K562 (cell line): ENCODE measurements around the gene ETV7. TPM values are rescaled to one million over a fixed set of nuclear protein-coding genes. Genes with fewer than 3 reads are reported as not detected.
"Not testable (repeated sequence)": the region's sequence is repeated elsewhere in the genome, so short reads cannot be mapped to it uniquely, and the experiment has no call there.

Experiments used
- ATAC-seq: fragments of 200-7000 bp; cut with Tn5 transposase; 3 replicates; pipeline ENCODE4 v1.9.1; 2020; ENCODE audit warnings: moderate library complexity
- BruUV-seq: library from RNA; stranded (reverse); fragments of 400-500 nt; replicated peaks from 2 replicates; lab custom pipeline; 2021; lab: Mats Ljungman, UMichigan
- CTCF ChIA-PET: fragments of 300-600 bp; formaldehyde crosslinking; extraction: SDS; loops from one replicate; lab custom pipeline; 2021; ENCODE audit warnings: low intra/inter-chr PET ratio; lab: Yijun Ruan, JAX
- POLR2A ChIA-PET: fragments of 300-600, 350-650 bp; sonication (Branson Sonifier 250); formaldehyde crosslinking; extraction: SDS; loops from one replicate; lab custom pipeline; 2021; ENCODE audit warnings: antibody characterized with exemption, inconsistent platforms; lab: Yijun Ruan, JAX
- DNase-seq, 4 experiments: peaks; one replicate each; pipeline versions ENCODE4 v3.0.0 to v3.0.0-alpha.2; 2011 to 2018; ENCODE audit warnings: low spot score in 3 of 4, mixed read lengths in 3 of 4; ENCODE audit errors: extremely low read depth in 1 of 4
- FAIRE-seq: peaks from 2 replicates; lab custom pipeline; 2011; peaks lifted over from hg19 to GRCh38; lab: Jason Lieb, UNC
- H2AFZ ChIP-seq: 2 replicates; pipeline ENCODE4 v1.6.0; 2011; ENCODE audit warnings: low read depth, low read length, control low read depth, inconsistent platforms
- H3K27ac ChIP-seq: fragments of 200-600 bp; 3 replicates; pipeline ENCODE4 v1.8.0; 2011; ENCODE audit warnings: low read depth, mild to moderate bottlenecking, control low read depth, inconsistent platforms, low read length, moderate library complexity, mixed read lengths; ENCODE audit errors: extremely low read depth
- H3K27me3 ChIP-seq, 2 experiments: fragments of 300-600 bp in 1 of 2; 2 replicates in 1 of 2; 3 replicates in 1 of 2; pipeline versions ENCODE4 v1.6.0 to v1.8.0; 2011; ENCODE audit warnings: inconsistent platforms in 2 of 2, low read length in 2 of 2, mild to moderate bottlenecking in 1 of 2, mixed read lengths in 1 of 2, moderate library complexity in 1 of 2; ENCODE audit not compliant: control insufficient read depth in 2 of 2, insufficient read depth in 2 of 2
- H3K36me3 ChIP-seq: fragments of 300-600 bp; 3 replicates; pipeline ENCODE4 v1.8.0; 2011; ENCODE audit warnings: mild to moderate bottlenecking, low read length, inconsistent platforms; ENCODE audit not compliant: control insufficient read depth, insufficient read depth
- H3K4me1 ChIP-seq, 2 experiments: fragments of 200-600 bp in 1 of 2; replicated peaks in 1 of 2; 2 replicates in 1 of 2; 3 replicates in 1 of 2; pipeline versions ENCODE4 v1.5.1 to v1.8.0; 2011; ENCODE audit warnings: inconsistent platforms in 2 of 2, low read length in 2 of 2, mild to moderate bottlenecking in 1 of 2, mixed read lengths in 1 of 2, moderate library complexity in 1 of 2; ENCODE audit not compliant: control insufficient read depth in 2 of 2, insufficient read depth in 2 of 2
- H3K4me2 ChIP-seq: 2 replicates; pipeline ENCODE4 v1.6.1; 2011; ENCODE audit warnings: low read length, control low read depth, inconsistent platforms, mixed read lengths; ENCODE audit not compliant: insufficient read depth
- H3K4me3 ChIP-seq: fragments of 200-600 bp; sonication (generic), shearing (Covaris generic); 2 replicates; pipeline ENCODE4 v1.5.1; 2016; ENCODE audit warnings: control low read depth, inconsistent platforms
- H3K79me2 ChIP-seq: fragments of 200-600 bp; 3 replicates; pipeline ENCODE4 v1.8.0; 2011; ENCODE audit warnings: low read length, inconsistent platforms; ENCODE audit not compliant: control insufficient read depth, insufficient read depth
- H3K9ac ChIP-seq, 2 experiments: 2 replicates each; pipeline versions ENCODE4 v1.6.0 to v1.6.1; 2011; ENCODE audit warnings: low read depth in 2 of 2, low read length in 2 of 2, control low read depth in 1 of 2, inconsistent platforms in 1 of 2, mild to moderate bottlenecking in 1 of 2, mixed read lengths in 1 of 2; ENCODE audit not compliant: insufficient read depth in 1 of 2
- H3K9me1 ChIP-seq: one replicate; pipeline ENCODE4 v1.6.0; 2011; ENCODE audit warnings: inconsistent platforms, mild to moderate bottlenecking, low read length, moderate library complexity; ENCODE audit not compliant: control insufficient read depth, insufficient read depth
- H3K9me3 ChIP-seq: replicated peaks from 2 replicates; pipeline ENCODE4 v1.5.1; 2011; ENCODE audit warnings: low read depth, low read length, inconsistent platforms; ENCODE audit not compliant: control insufficient read depth, insufficient read depth
- H4K20me1 ChIP-seq: replicated peaks from 2 replicates; pipeline ENCODE4 v1.6.1; 2011; ENCODE audit warnings: low read length, inconsistent platforms, mixed read lengths; ENCODE audit not compliant: control insufficient read depth, insufficient read depth
- BCLAF1 ChIP-seq, 2 experiments: fragments of 450-650 bp in 1 of 2; IDR thresholded peaks; 2 replicates each; pipeline ENCODE4 v1.6.1; 2011 to 2017; ENCODE audit warnings: low read depth in 2 of 2, antibody characterized with exemption in 1 of 2, borderline replicate concordance in 1 of 2, low read length in 1 of 2, mild to moderate bottlenecking in 1 of 2, mixed read lengths in 1 of 2; ENCODE audit not compliant: control insufficient read depth in 1 of 2
- KDM2B ChIP-seq: fragments of 250-450 bp; sonication (Bioruptor Pico); IDR thresholded peaks from 2 replicates; pipeline ENCODE4 v1.8.0; 2021; ENCODE audit warnings: mild to moderate bottlenecking, moderate library complexity
- NCOA4 ChIP-seq: fragments of 450-650 bp; IDR thresholded peaks from 2 replicates; pipeline ENCODE4 v1.6.1; 2018; ENCODE audit warnings: mild to moderate bottlenecking; ENCODE audit not compliant: partially characterized antibody
- NKRF ChIP-seq: fragments of 450-650 bp; IDR thresholded peaks from 2 replicates; pipeline ENCODE4 v1.6.1; 2016; ENCODE audit warnings: borderline replicate concordance
- POU5F1 ChIP-seq: fragments of 150-350 bp; IDR thresholded peaks from 2 replicates; pipeline ENCODE4 v1.6.1; 2014; ENCODE audit warnings: borderline replicate concordance, low read length, low read depth, mild to moderate bottlenecking; ENCODE audit not compliant: partially characterized antibody
- SIRT6 ChIP-seq: IDR thresholded peaks from one replicate; pipeline ENCODE4 v1.6.1; 2012; ENCODE audit warnings: low read depth, mild to moderate bottlenecking, control low read depth, inconsistent platforms, low read length, moderate library complexity
- XRCC5 ChIP-seq: fragments of 200-400 bp; formaldehyde crosslinking; IDR thresholded peaks from 2 replicates; pipeline ENCODE4 v1.6.1; 2017; ENCODE audit warnings: low read depth, mild to moderate bottlenecking, low read length
- ZNF124 ChIP-seq: sonication (generic); formaldehyde crosslinking; IDR thresholded peaks from 2 replicates; pipeline ENCODE4 v1.8.1; 2022; ENCODE audit warnings: missing genetic modification reagents
- ZNF165 ChIP-seq: fragments of 250-450 bp; sonication (Bioruptor Pico); IDR thresholded peaks from 2 replicates; pipeline ENCODE4 v1.4.0; 2020; ENCODE audit warnings: borderline replicate concordance
- ZNF717 ChIP-seq: fragments of 250-450 bp; sonication (Bioruptor Pico); IDR thresholded peaks from 2 replicates; pipeline ENCODE4 v1.5.0; 2021
- WGBS: fragments of 100-300 bp; shearing (Covaris generic); methylation state at CpG from one replicate; pipeline ENCODE4 v1.1.6; 2016; ENCODE audit warnings: low coverage, mixed read lengths; ENCODE audit not compliant: insufficient coverage; ENCODE audit errors: missing lambda C conversion rate; 5-methylcytosine and 5-hydroxymethylcytosine counted together
- in situ Hi-C: fragments of 300-500 bp; cut with MboI; formaldehyde crosslinking; loops from 4 replicates; pipeline ENCODE4 v1.15.0; 2018; ENCODE audit warnings: inconsistent platforms, mixed read lengths
- intact Hi-C: fragments of 100-400 bp; cut with micrococcal nuclease; formaldehyde crosslinking; loops from 2 replicates; pipeline ENCODE4 v1.14.2; 2022
- polyA plus RNA-seq, 8 experiments: library from polyadenylated mRNA; depleted of rRNA in 4 of 8; stranded (reverse) in 5 of 8; unstranded in 3 of 8; fragments of >200 nt; fragmentation: Nextera tagmentation in 2 of 8; fragmentation: Illumina TruSeq in 1 of 8; extraction: Ambion mirVana in 2 of 8; extraction: Trizol in 1 of 8; gene quantifications; 2 replicates each; pipeline versions ENCODE4 v1.2.1 to v1.2.3, GENCODE V29; 2011 to 2014; ENCODE audit warnings: inconsistent platforms in 1 of 8, missing spikeins in 1 of 8
- total RNA-seq, 7 experiments: library from RNA; depleted of rRNA in 6 of 7; stranded (reverse); fragments of >200 nt in 6 of 7; fragmentation: Illumina TruSeq in 2 of 7; extraction: Trizol in 2 of 7; gene quantifications; 2 replicates each; pipeline versions ENCODE4 v1.2.1 to v1.2.3, GENCODE V29; 2011 to 2021; ENCODE audit warnings: low replicate concordance in 1 of 7

The ETV7 gene
- total and polyA plus RNA-seq, 9 of the 15 experiments (the other 6 are each of a cell fraction or from before 2014, with no cell fraction given) = 0.07 to 0.22 (median 0.14) TPM; not detected in 3

- TF ChIP-seq KDM2B (CRISPR knock-in tag) (no peak), SIRT6 (no peak), ZNF165 (CRISPR knock-in tag) (no peak), POU5F1 (no peak), NCOA4 (no peak), ZNF717 (CRISPR knock-in tag) (no peak), NKRF (no peak), XRCC5 (no peak), BCLAF1 (IDR thresholded peaks at IDR 0.05; ENCODE audit: borderline replicate concordance in 1 of 2, control insufficient read depth in 1 of 2, low read depth in 2 of 2, low read length in 1 of 2) (no peak), ZNF124 (CRISPR knock-in tag) (no peak)
Measured at GRCh38 chr6:36364669-36365479, 22.6 kb downstream of the ETV7 start (continued).

DNA sequence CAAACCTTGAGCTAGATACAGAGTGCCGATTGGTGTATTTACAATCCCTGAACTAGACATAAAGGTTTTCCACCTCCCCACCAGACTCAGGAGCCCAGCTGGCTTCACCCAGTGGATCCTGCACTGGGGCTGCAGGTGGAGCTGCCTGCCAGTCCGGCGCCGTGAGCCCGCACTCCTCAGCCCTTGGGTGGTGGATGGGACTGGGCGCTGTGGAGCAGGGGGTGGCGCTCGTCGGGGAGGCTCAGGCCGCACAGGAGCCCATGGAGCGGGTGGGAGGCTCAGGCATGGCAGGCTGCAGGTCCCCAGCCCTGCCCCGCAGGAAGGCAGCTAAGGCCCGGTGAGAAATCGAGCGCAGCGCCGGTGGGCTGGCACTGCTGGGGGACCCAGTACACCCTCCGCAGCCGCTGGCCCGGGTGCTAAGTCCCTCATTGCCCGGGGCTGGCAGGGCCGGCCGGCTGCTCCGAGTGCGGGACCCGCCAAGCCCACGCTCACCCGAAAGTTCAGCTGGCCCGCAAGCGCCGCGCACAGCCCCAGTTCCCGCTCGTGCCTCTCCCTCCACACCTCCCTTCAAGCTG, 23.3 kb downstream of the ETV7 start:
- in situ Hi-C loops, H2AFZ ChIP-seq, H3K4me3 ChIP-seq, H3K9me3 ChIP-seq, H3K9me1 ChIP-seq, H4K20me1 ChIP-seq, DNase-seq, H3K9ac ChIP-seq, H3K79me2 ChIP-seq, FAIRE-seq, H3K27ac ChIP-seq, H3K4me2 ChIP-seq, BruUV-seq, ATAC-seq, H3K36me3 ChIP-seq: not testable (repeated sequence)
- ChIA-PET POLR2A (interaction anchor here (0.5 to 1.4 kb wide), 5 partner anchors 13 to 248 kb away, joined by 3 to 5 read pairs (median 3); no protein-coding TSS in a partner anchor), CTCF (interaction anchor here (1.3 kb wide), 1 partner anchor 62 kb away, joined by 3 read pairs; no protein-coding TSS in a partner anchor)
- H3K27me3 ChIP-seq = peaks cover 15 to 34% of the 10 kb centered on the region in 2 experiments
- peaks cover 9 to 11% of the 10 kb centered on the region in 2 experiments; a peak in 4 of 5 replicates for H3K4me1 ChIP-seq
- 82% methylated on average over 19 of the region's 34 CpGs for WGBS
- intact Hi-C loops = loop anchor here (5.0 kb wide), 1 partner anchor 227 kb away; no protein-coding TSS in a partner anchor
